OCI-LY1 (cell line): ENCODE data around the gene MAN1C1.

Experiments
- CTCF ChIP-seq: fragments of 200-600 bp; sonication (generic), shearing (Covaris generic); IDR thresholded peaks from 2 replicates; pipeline ENCODE4 v1.5.1; 2017; ENCODE audit warnings: mild to moderate bottlenecking, antibody characterized with exemption, low read length, moderate library complexity, mixed read lengths
- EZH2 ChIP-seq: fragments of 200-600 bp; sonication (generic), shearing (Covaris generic); IDR thresholded peaks from 2 replicates; pipeline ENCODE4 v1.8.0; 2017; ENCODE audit warnings: borderline replicate concordance, mixed run types, mild to moderate bottlenecking, antibody characterized with exemption, low read length, moderate library complexity, mixed read lengths

GRCh38 chr1:25581764-25582163 lies 34.8 kb upstream of the MAN1C1 start:
- TF ChIP-seq CTCF (no peak), EZH2 (no peak)
